K562 (cell line): ENCODE results near the gene MIF. TPM values are rescaled to one million over a fixed set of nuclear protein-coding genes. Genes with fewer than 3 reads are reported as not detected.

Experiments used
- ATAC-seq: fragments of 200-7000 bp; cut with Tn5 transposase; 3 replicates; pipeline ENCODE4 v1.9.1; 2020; ENCODE audit warnings: moderate library complexity
- BruUV-seq: library from RNA; stranded (reverse); fragments of 400-500 nt; replicated peaks from 2 replicates; lab custom pipeline; 2021; lab: Mats Ljungman, UMichigan
- CTCF ChIA-PET: fragments of 300-600 bp; formaldehyde crosslinking; extraction: SDS; loops from one replicate; lab custom pipeline; 2021; ENCODE audit warnings: low intra/inter-chr PET ratio; lab: Yijun Ruan, JAX
- POLR2A ChIA-PET: fragments of 300-600, 350-650 bp; sonication (Branson Sonifier 250); formaldehyde crosslinking; extraction: SDS; loops from one replicate; lab custom pipeline; 2021; ENCODE audit warnings: antibody characterized with exemption, inconsistent platforms; lab: Yijun Ruan, JAX
- DNase-seq, 4 experiments: peaks; one replicate each; pipeline versions ENCODE4 v3.0.0 to v3.0.0-alpha.2; 2011 to 2018; ENCODE audit warnings: low spot score in 3 of 4, mixed read lengths in 3 of 4; ENCODE audit errors: extremely low read depth in 1 of 4
- FAIRE-seq: peaks from 2 replicates; lab custom pipeline; 2011; peaks lifted over from hg19 to GRCh38; lab: Jason Lieb, UNC
- H2AFZ ChIP-seq: 2 replicates; pipeline ENCODE4 v1.6.0; 2011; ENCODE audit warnings: low read depth, low read length, control low read depth, inconsistent platforms
- H3K27ac ChIP-seq: fragments of 200-600 bp; 3 replicates; pipeline ENCODE4 v1.8.0; 2011; ENCODE audit warnings: low read depth, mild to moderate bottlenecking, control low read depth, inconsistent platforms, low read length, moderate library complexity, mixed read lengths; ENCODE audit errors: extremely low read depth
- H3K27me3 ChIP-seq, 2 experiments: fragments of 300-600 bp in 1 of 2; 2 replicates in 1 of 2; 3 replicates in 1 of 2; pipeline versions ENCODE4 v1.6.0 to v1.8.0; 2011; ENCODE audit warnings: inconsistent platforms in 2 of 2, low read length in 2 of 2, mild to moderate bottlenecking in 1 of 2, mixed read lengths in 1 of 2, moderate library complexity in 1 of 2; ENCODE audit not compliant: control insufficient read depth in 2 of 2, insufficient read depth in 2 of 2
- H3K36me3 ChIP-seq: fragments of 300-600 bp; 3 replicates; pipeline ENCODE4 v1.8.0; 2011; ENCODE audit warnings: mild to moderate bottlenecking, low read length, inconsistent platforms; ENCODE audit not compliant: control insufficient read depth, insufficient read depth
- H3K4me1 ChIP-seq, 2 experiments: fragments of 200-600 bp in 1 of 2; replicated peaks in 1 of 2; 2 replicates in 1 of 2; 3 replicates in 1 of 2; pipeline versions ENCODE4 v1.5.1 to v1.8.0; 2011; ENCODE audit warnings: inconsistent platforms in 2 of 2, low read length in 2 of 2, mild to moderate bottlenecking in 1 of 2, mixed read lengths in 1 of 2, moderate library complexity in 1 of 2; ENCODE audit not compliant: control insufficient read depth in 2 of 2, insufficient read depth in 2 of 2
- H3K4me2 ChIP-seq: 2 replicates; pipeline ENCODE4 v1.6.1; 2011; ENCODE audit warnings: low read length, control low read depth, inconsistent platforms, mixed read lengths; ENCODE audit not compliant: insufficient read depth
- H3K4me3 ChIP-seq: fragments of 200-600 bp; sonication (generic), shearing (Covaris generic); 2 replicates; pipeline ENCODE4 v1.5.1; 2016; ENCODE audit warnings: control low read depth, inconsistent platforms
- H3K79me2 ChIP-seq: fragments of 200-600 bp; 3 replicates; pipeline ENCODE4 v1.8.0; 2011; ENCODE audit warnings: low read length, inconsistent platforms; ENCODE audit not compliant: control insufficient read depth, insufficient read depth
- H3K9ac ChIP-seq, 2 experiments: 2 replicates each; pipeline versions ENCODE4 v1.6.0 to v1.6.1; 2011; ENCODE audit warnings: low read depth in 2 of 2, low read length in 2 of 2, control low read depth in 1 of 2, inconsistent platforms in 1 of 2, mild to moderate bottlenecking in 1 of 2, mixed read lengths in 1 of 2; ENCODE audit not compliant: insufficient read depth in 1 of 2
- H3K9me1 ChIP-seq: one replicate; pipeline ENCODE4 v1.6.0; 2011; ENCODE audit warnings: inconsistent platforms, mild to moderate bottlenecking, low read length, moderate library complexity; ENCODE audit not compliant: control insufficient read depth, insufficient read depth
- H3K9me3 ChIP-seq: replicated peaks from 2 replicates; pipeline ENCODE4 v1.5.1; 2011; ENCODE audit warnings: low read depth, low read length, inconsistent platforms; ENCODE audit not compliant: control insufficient read depth, insufficient read depth
- H4K20me1 ChIP-seq: replicated peaks from 2 replicates; pipeline ENCODE4 v1.6.1; 2011; ENCODE audit warnings: low read length, inconsistent platforms, mixed read lengths; ENCODE audit not compliant: control insufficient read depth, insufficient read depth
- CCNT2 ChIP-seq: IDR thresholded peaks from 2 replicates; pipeline ENCODE4 v1.6.1; 2011; ENCODE audit warnings: borderline replicate concordance, low read depth, mild to moderate bottlenecking, moderate library complexity, mixed read lengths, low read length; ENCODE audit not compliant: insufficient read length; ENCODE audit errors: extremely low read depth
- CREB5 ChIP-seq: fragments of 250-450 bp; sonication (Bioruptor Pico); IDR thresholded peaks from 2 replicates; pipeline ENCODE4 v1.5.0; 2020; ENCODE audit warnings: mild to moderate bottlenecking
- FOXA1 ChIP-seq: fragments of 450-650 bp; IDR thresholded peaks from 2 replicates; pipeline ENCODE4 v1.6.1; 2016; ENCODE audit warnings: mild to moderate bottlenecking, borderline replicate concordance
- HNRNPH1 ChIP-seq: fragments of 200-400 bp; formaldehyde crosslinking; optimal IDR thresholded peaks from 2 replicates; pipeline ENCODE3; 2017; ENCODE audit warnings: low read depth, mild to moderate bottlenecking, low read length, moderate library complexity
- RAD51 ChIP-seq: fragments of 450-650 bp; IDR thresholded peaks from 2 replicates; pipeline ENCODE4 v1.7.1; 2016; ENCODE audit warnings: low read depth, mild to moderate bottlenecking, borderline replicate concordance
- TCF7L2 ChIP-seq: fragments of 150-350 bp; IDR thresholded peaks from 2 replicates; pipeline ENCODE4 v1.6.1; 2016; ENCODE audit warnings: low read depth, mild to moderate bottlenecking, low read length, moderate library complexity
- TRIM25 ChIP-seq: fragments of 450-650 bp; IDR thresholded peaks from 2 replicates; pipeline ENCODE4 v1.7.0; 2016; ENCODE audit warnings: borderline replicate concordance
- ZNF395 ChIP-seq: fragments of 200-800 bp; sonication (Bioruptor generic); IDR thresholded peaks from 2 replicates; pipeline ENCODE4 v1.6.1; 2017; ENCODE audit warnings: missing genetic modification characterization, missing compliant biosample characterization
- ZNF57 ChIP-seq: fragments of 450-650 bp; formaldehyde crosslinking; IDR thresholded peaks from 2 replicates; pipeline ENCODE4 v1.4.0; 2020; ENCODE audit warnings: mild to moderate bottlenecking, moderate library complexity
- ZNF589 ChIP-seq: fragments of 200-800 bp; sonication (Bioruptor generic); IDR thresholded peaks from 2 replicates; pipeline ENCODE4 v1.6.1; 2016; ENCODE audit warnings: low read depth, missing genetic modification characterization, missing compliant biosample characterization
- WGBS: fragments of 100-300 bp; shearing (Covaris generic); methylation state at CpG from one replicate; pipeline ENCODE4 v1.1.6; 2016; ENCODE audit warnings: low coverage, mixed read lengths; ENCODE audit not compliant: insufficient coverage; ENCODE audit errors: missing lambda C conversion rate; 5-methylcytosine and 5-hydroxymethylcytosine counted together
- in situ Hi-C: fragments of 300-500 bp; cut with MboI; formaldehyde crosslinking; loops from 4 replicates; pipeline ENCODE4 v1.15.0; 2018; ENCODE audit warnings: inconsistent platforms, mixed read lengths
- intact Hi-C: fragments of 100-400 bp; cut with micrococcal nuclease; formaldehyde crosslinking; loops from 2 replicates; pipeline ENCODE4 v1.14.2; 2022
- polyA plus RNA-seq, 8 experiments: library from polyadenylated mRNA; depleted of rRNA in 4 of 8; stranded (reverse) in 5 of 8; unstranded in 3 of 8; fragments of >200 nt; fragmentation: Nextera tagmentation in 2 of 8; fragmentation: Illumina TruSeq in 1 of 8; extraction: Ambion mirVana in 2 of 8; extraction: Trizol in 1 of 8; gene quantifications; 2 replicates each; pipeline versions ENCODE4 v1.2.1 to v1.2.3, GENCODE V29; 2011 to 2014; ENCODE audit warnings: inconsistent platforms in 1 of 8, missing spikeins in 1 of 8
- total RNA-seq, 7 experiments: library from RNA; depleted of rRNA in 6 of 7; stranded (reverse); fragments of >200 nt in 6 of 7; fragmentation: Illumina TruSeq in 2 of 7; extraction: Trizol in 2 of 7; gene quantifications; 2 replicates each; pipeline versions ENCODE4 v1.2.1 to v1.2.3, GENCODE V29; 2011 to 2021; ENCODE audit warnings: low replicate concordance in 1 of 7

Gene MIF
- total and polyA plus RNA-seq, 9 of the 15 experiments (the other 6 are each of a cell fraction or from before 2014, with no cell fraction given) = 7.4 to 666 (median 193) TPM

GRCh38 chr22:23891726-23892125, 2.5 kb upstream of the MIF start:
- Histone ChIP-seq H2AFZ (no peak overlapping the region), H3K4me2 (no peak overlapping the region), H3K27me3 (no peaks in the 10 kb centered on the region), H3K4me1 (peaks cover 26 to 47% of the 10 kb centered on the region in 2 experiments), H3K4me3 (no peak overlapping the region), H3K27ac (no peak overlapping the region), H3K9me3 (peaks cover 4% of the 10 kb centered on the region; the same call in 1 of the 2 replicates), H3K36me3 (peaks cover 18% of the 10 kb centered on the region), H3K79me2 (peaks cover 31% of the 10 kb centered on the region), H3K9me1 (no peaks in the 10 kb centered on the region), H3K9ac (no peak overlapping the region), H4K20me1 (peaks cover 10% of the 10 kb centered on the region; the same call in 1 of the 2 replicates)
- no peak for ATAC-seq
- no peak for FAIRE-seq
- POLR2A ChIA-PET = no interaction called here
- WGBS = 82% methylated on average over 7 of the region's 7 CpGs
- intact Hi-C loops = no loop called here
- TF ChIP-seq ZNF589 (no peak), TCF7L2 (no peak), HNRNPH1 (no peak), FOXA1 (no peak), CCNT2 (no peak), ZNF395 (CRISPR knock-in tag) (no peak), TRIM25 (no peak), ZNF57 (CRISPR knock-in tag) (no peak), CREB5 (CRISPR knock-in tag) (no peak), RAD51 (no peak)
- no peak for DNase-seq
- BruUV-seq = no TSS peak
- CTCF ChIA-PET = no interaction called here
- in situ Hi-C loops = no loop called here
